ENCODE data around the gene TMEM92. TPM values are rescaled to one million over a fixed set of nuclear protein-coding genes. Genes with fewer than 3 reads are reported as not detected.
"Not testable (repeated sequence)": the region's sequence is repeated elsewhere in the genome, so short reads cannot be mapped to it uniquely, and the experiment has no call there.

Gene TMEM92
- total RNA-seq, 1 experiment from 2014 or later = 6.6 TPM

GRCh38 chr17:50298018-50298417 is 23.8 kb downstream of the TMEM92 start:
- no peak overlapping the region for H3K4me3 ChIP-seq (replicated peaks in 1 of 2; ENCODE audit: low read depth in 1 of 2, low read length in 2 of 2)
- no peaks in the 10 kb centered on the region for H3K9me2 ChIP-seq (ENCODE audit: insufficient read depth)
- ChIA-PET RAD21 (ENCODE audit: low non-redundant PET in 1 of 2, low total read pairs in 2 of 2, uncharacterized antibody in 2 of 2, unreplicated experiment in 2 of 2) (interaction anchor here (0.7 to 3.9 kb wide), 6 partner anchors 17 to 129 kb away, joined by 3 to 28 read pairs (median 6); partner anchors contain the start of gene COL1A1 (in 1 of the 2)), POLR2A (interaction anchor here (0.7 to 1.4 kb wide), 4 partner anchors 96 to 568 kb away, joined by 3 to 5 read pairs (median 4); partner anchors contain the start of gene TOB1), CTCF (interaction anchor here (0.6 to 14.3 kb wide), 15 partner anchors 11 to 204 kb away, joined by 3 to 243 read pairs (median 5); partner anchors contain the start of genes COL1A1, PDK2 and TMEM92)
- no peaks in the 10 kb centered on the region for H3K9me3 ChIP-seq (ENCODE audit: control insufficient read depth in 1 of 2, insufficient read depth in 1 of 2, low read depth in 1 of 2, low read length in 2 of 2)
- H3K36me3 ChIP-seq (ENCODE audit: control insufficient read depth in 1 of 2, insufficient read depth in 2 of 2, low read length in 2 of 2) = no peaks in the 10 kb centered on the region
- TF ChIP-seq CEBPB (IDR thresholded peaks at IDR 0.05; ENCODE audit: low read depth) (no peak), YY1 (IDR thresholded peaks at IDR 0.05; ENCODE audit: extremely low read depth, insufficient replicate concordance, low read depth, low read length) (no peak)
- H4K20me1 ChIP-seq (ENCODE audit: insufficient read depth) = no peaks in the 10 kb centered on the region
- H2AFZ ChIP-seq (ENCODE audit: low read depth, low read length, poor library complexity, severe bottlenecking) = peak overlapping the region; percentile 20
- H3K4me1 ChIP-seq (ENCODE audit: control insufficient read depth in 1 of 2, insufficient read depth in 2 of 2, low read length in 2 of 2) = no peaks in the 10 kb centered on the region
- no peak for ATAC-seq
- H3K4me2 ChIP-seq (ENCODE audit: low read length) = no peak overlapping the region
- DNase-seq (ENCODE audit: low read depth, low spot score) = no peak
- intact Hi-C loops (cut with micrococcal nuclease) = no loop called here
- H3K79me2 ChIP-seq (ENCODE audit: insufficient read depth, low read length) = no peaks in the 10 kb centered on the region
- no peaks in the 10 kb centered on the region for H3K27me3 ChIP-seq (ENCODE audit: insufficient read depth, low read length)
- no peak overlapping the region for H3K9ac ChIP-seq (ENCODE audit: low read length)
- BruUV-seq (replicated peaks) = no TSS peak
- no peak overlapping the region for H3K27ac ChIP-seq (ENCODE audit: low read depth, low read length)

- H3K27ac ChIP-seq (ENCODE audit: low read depth, low read length) = no peak overlapping the region
- no peaks in the 10 kb centered on the region for H3K79me2 ChIP-seq (ENCODE audit: insufficient read depth, low read length)
- POLR2A ChIA-PET = interaction anchor here (1.0 kb wide), 1 partner anchor 100 kb away, joined by 5 read pairs; no protein-coding TSS in a partner anchor
- ATAC-seq (no peak), DNase-seq (ENCODE audit: low read depth, low spot score) (no peak)
- RAD21 ChIA-PET (ENCODE audit: low non-redundant PET in 1 of 2, low total read pairs in 2 of 2, uncharacterized antibody in 2 of 2, unreplicated experiment in 2 of 2) = interaction anchor here in 1 of 2 experiments (1.1 kb wide), 1 partner anchor 100 kb away, joined by 3 read pairs; no protein-coding TSS in a partner anchor
- no peaks in the 10 kb centered on the region for H3K9me2 ChIP-seq (ENCODE audit: insufficient read depth)
- BruUV-seq (replicated peaks) = no TSS peak
- H3K4me1 ChIP-seq (ENCODE audit: control insufficient read depth in 1 of 2, insufficient read depth in 2 of 2, low read length in 2 of 2) = no peaks in the 10 kb centered on the region
- H3K36me3 ChIP-seq (ENCODE audit: control insufficient read depth in 1 of 2, insufficient read depth in 2 of 2, low read length in 2 of 2) = no peaks in the 10 kb centered on the region
- no peak overlapping the region for H3K4me3 ChIP-seq (replicated peaks in 1 of 2; ENCODE audit: low read depth in 1 of 2, low read length in 2 of 2)
- no peak overlapping the region for H2AFZ ChIP-seq (ENCODE audit: low read depth, low read length, poor library complexity, severe bottlenecking)
- CTCF ChIA-PET = interaction anchor here (3.6 to 14.3 kb wide), 2 partner anchors 98 to 130 kb away, joined by 20 to 243 read pairs; partner anchors contain the start of gene COL1A1
- intact Hi-C loops (cut with micrococcal nuclease) = no loop called here
- no peaks in the 10 kb centered on the region for H4K20me1 ChIP-seq (ENCODE audit: insufficient read depth)
- no peaks in the 10 kb centered on the region for H3K9me3 ChIP-seq (ENCODE audit: control insufficient read depth in 1 of 2, insufficient read depth in 1 of 2, low read depth in 1 of 2, low read length in 2 of 2)
- no peak overlapping the region for H3K4me2 ChIP-seq (ENCODE audit: low read length)
- H3K27me3 ChIP-seq (ENCODE audit: insufficient read depth, low read length) = no peaks in the 10 kb centered on the region
- H3K9ac ChIP-seq (ENCODE audit: low read length) = no peak overlapping the region
- TF ChIP-seq ZFX (IDR thresholded peaks at IDR 0.05) = no peak
- no peak for TF ChIP-seq JUND (IDR thresholded peaks at IDR 0.05)
- TF ChIP-seq CBX3 (IDR thresholded peaks at IDR 0.05; ENCODE audit: low read depth) = no peak
- TF ChIP-seq MAX (IDR thresholded peaks at IDR 0.05) = no peak
These were observed 25.5 kb downstream of the TMEM92 start for GRCh38 chr17:50299776-50300175.

- H3K4me3 ChIP-seq (replicated peaks in 1 of 2; ENCODE audit: low read depth in 1 of 2, low read length in 2 of 2); H3K27me3 ChIP-seq (ENCODE audit: insufficient read depth, low read length); H3K4me2 ChIP-seq (ENCODE audit: low read length); intact Hi-C loops (cut with micrococcal nuclease); H3K27ac ChIP-seq (ENCODE audit: low read depth, low read length); H3K9ac ChIP-seq (ENCODE audit: low read length); H3K4me1 ChIP-seq (ENCODE audit: control insufficient read depth in 1 of 2, insufficient read depth in 2 of 2, low read length in 2 of 2); H4K20me1 ChIP-seq (ENCODE audit: insufficient read depth); DNase-seq (ENCODE audit: low read depth, low spot score); H3K79me2 ChIP-seq (ENCODE audit: insufficient read depth, low read length); BruUV-seq (replicated peaks); H3K36me3 ChIP-seq (ENCODE audit: control insufficient read depth in 1 of 2, insufficient read depth in 2 of 2, low read length in 2 of 2); ATAC-seq; H2AFZ ChIP-seq (ENCODE audit: low read depth, low read length, poor library complexity, severe bottlenecking); H3K9me3 ChIP-seq (ENCODE audit: control insufficient read depth in 1 of 2, insufficient read depth in 1 of 2, low read depth in 1 of 2, low read length in 2 of 2); H3K9me2 ChIP-seq (ENCODE audit: insufficient read depth): not testable (repeated sequence)
- RAD21 ChIA-PET (ENCODE audit: low non-redundant PET in 1 of 2, low total read pairs in 2 of 2, uncharacterized antibody in 2 of 2, unreplicated experiment in 2 of 2) = interaction anchor here in 1 of 2 experiments (1.3 kb wide), 1 partner anchor 100 kb away, joined by 4 read pairs; no protein-coding TSS in a partner anchor
- POLR2A ChIA-PET = interaction anchor here (1.0 kb wide), 1 partner anchor 101 kb away, joined by 5 read pairs; no protein-coding TSS in a partner anchor
- CTCF ChIA-PET = interaction anchor here (3.6 to 14.3 kb wide), 2 partner anchors 99 to 131 kb away, joined by 20 to 243 read pairs; partner anchors contain the start of gene COL1A1
These were observed 26.6 kb downstream of the TMEM92 start for GRCh38 chr17:50300824-50301223.
